ENCODE results near the gene CPEB4. TPM values are rescaled to one million over a fixed set of nuclear protein-coding genes. Genes with fewer than 3 reads are reported as not detected.

Gene CPEB4
- total RNA-seq, 4 donors from 2014 or later: 7.2 to 24.1 (median 18.9) TPM

- DNase-seq: no peak
- no peak overlapping the region for H3K27ac ChIP-seq
- no peaks in the 10 kb centered on the region for H3K9me3 ChIP-seq
- H3K4me1 ChIP-seq: no peaks in the 10 kb centered on the region
- no peaks in the 10 kb centered on the region for H3K27me3 ChIP-seq
- TF ChIP-seq CTCF (IDR thresholded peaks at IDR 0.05) (no peak), POLR2A (IDR thresholded peaks at IDR 0.05) (no peak)
- no peaks in the 10 kb centered on the region for H3K36me3 ChIP-seq
- intact Hi-C loops (cut with DNase I; ENCODE audit: low total_unique reads): no loop called here
- no peak overlapping the region for H3K4me3 ChIP-seq
These were observed 23.8 kb upstream of the CPEB4 start for GRCh38 chr5:173864126-173865050.

GRCh38 chr5:173866243-173866857, 21.8 kb upstream of the CPEB4 start:
- Histone ChIP-seq H3K9me3 (no peaks in the 10 kb centered on the region), H3K36me3 (no peaks in the 10 kb centered on the region), H3K27me3 (no peaks in the 10 kb centered on the region), H3K4me1 (no peaks in the 10 kb centered on the region), H3K27ac (no peak overlapping the region), H3K4me3 (no peak overlapping the region)
- intact Hi-C loops (cut with DNase I; ENCODE audit: low total_unique reads): no loop called here
- TF ChIP-seq CTCF (IDR thresholded peaks at IDR 0.05): no peak
- TF ChIP-seq POLR2A (IDR thresholded peaks at IDR 0.05): no peak
- DNase-seq: no peak

GRCh38 chr5:173866858-173867679, 21.1 kb upstream of the CPEB4 start:
- Histone ChIP-seq H3K27ac (no peak overlapping the region), H3K4me3 (no peak overlapping the region), H3K9me3 (no peaks in the 10 kb centered on the region), H3K4me1 (no peaks in the 10 kb centered on the region), H3K36me3 (no peaks in the 10 kb centered on the region), H3K27me3 (no peaks in the 10 kb centered on the region)
- TF ChIP-seq CTCF (IDR thresholded peaks at IDR 0.05): no peak
- no peak for TF ChIP-seq POLR2A (IDR thresholded peaks at IDR 0.05)
- intact Hi-C loops (cut with DNase I; ENCODE audit: low total_unique reads): no loop called here
- no peak for DNase-seq

GRCh38 chr5:173868096-173868880, 19.9 kb upstream of the CPEB4 start:
- DNase-seq: no peak
- Histone ChIP-seq H3K9me3 (no peaks in the 10 kb centered on the region), H3K4me1 (no peaks in the 10 kb centered on the region), H3K4me3 (no peak overlapping the region), H3K27ac (no peak overlapping the region), H3K36me3 (no peaks in the 10 kb centered on the region), H3K27me3 (no peaks in the 10 kb centered on the region)
- no peak for TF ChIP-seq CTCF (IDR thresholded peaks at IDR 0.05)
- TF ChIP-seq POLR2A (IDR thresholded peaks at IDR 0.05): no peak
- intact Hi-C loops (cut with DNase I; ENCODE audit: low total_unique reads): no loop called here

All from uterus (tissue), 4 donors.